Nephron (organoid): ENCODE data around the gene CRTC1.

Experiments
- H3K27ac Mint-ChIP-seq, 3 experiments: 2 replicates each; pipeline ENCODE4 v1.8.0; 2020; ENCODE audit warnings: mixed read lengths in 3 of 3, mild to moderate bottlenecking in 2 of 3, moderate library complexity in 1 of 3
- H3K27me3 Mint-ChIP-seq: 2 replicates; pipeline ENCODE4 v1.8.0; 2021; ENCODE audit warnings: low read depth, mild to moderate bottlenecking, moderate library complexity, mixed read lengths
- H3K36me3 Mint-ChIP-seq: 2 replicates; pipeline ENCODE4 v1.8.0; 2020; ENCODE audit warnings: low read depth, mixed read lengths
- H3K4me1 Mint-ChIP-seq: 2 replicates; pipeline ENCODE4 v1.8.0; 2020; ENCODE audit warnings: mixed read lengths
- H3K4me3 Mint-ChIP-seq, 3 experiments: 2 replicates each; pipeline ENCODE4 v1.8.0; 2020; ENCODE audit warnings: mild to moderate bottlenecking in 3 of 3, mixed read lengths in 3 of 3, moderate library complexity in 2 of 3
- H3K9me3 Mint-ChIP-seq: 2 replicates; pipeline ENCODE4 v1.8.0; 2020; ENCODE audit warnings: mixed read lengths
- TF ChIP-seq, protein P1 (sequence below), 3 experiments: fragments of 200-600 bp; sonication (generic); IDR thresholded peaks; one replicate each; pipeline ENCODE4 v1.5.0; 2021; ENCODE audit warnings: antibody characterized with exemption in 3 of 3; ENCODE audit not compliant: unreplicated experiment in 3 of 3

CRTC1 gene

DNA sequence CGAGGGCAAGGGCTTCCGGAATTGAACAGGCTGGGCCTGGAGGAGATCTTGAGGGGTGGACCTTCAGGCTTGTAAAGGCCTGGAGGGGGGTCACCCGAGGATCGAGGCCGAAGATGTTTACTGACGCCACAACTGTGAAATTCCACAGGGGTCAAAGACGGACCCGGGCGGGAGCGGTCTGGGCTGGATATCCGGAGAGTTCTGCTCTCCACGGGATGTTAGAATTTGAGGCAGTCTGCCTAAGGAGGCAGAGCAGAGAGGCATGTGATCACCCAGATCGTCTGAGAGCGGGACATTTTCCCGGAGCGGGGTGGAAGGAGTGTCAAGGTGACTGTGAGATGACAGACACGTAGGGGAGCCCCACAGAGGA, 33.5 kb upstream of the CRTC1 start:
- H3K27ac Mint-ChIP-seq: peak overlapping the region; percentile 81 to 90 (median 85)
- no peaks in the 10 kb centered on the region for H3K36me3 Mint-ChIP-seq
- H3K4me3 Mint-ChIP-seq: peak overlapping the region; percentile 44 to 77 (median 64)
- no peaks in the 10 kb centered on the region for H3K9me3 Mint-ChIP-seq
- TF ChIP-seq, protein P1, sequence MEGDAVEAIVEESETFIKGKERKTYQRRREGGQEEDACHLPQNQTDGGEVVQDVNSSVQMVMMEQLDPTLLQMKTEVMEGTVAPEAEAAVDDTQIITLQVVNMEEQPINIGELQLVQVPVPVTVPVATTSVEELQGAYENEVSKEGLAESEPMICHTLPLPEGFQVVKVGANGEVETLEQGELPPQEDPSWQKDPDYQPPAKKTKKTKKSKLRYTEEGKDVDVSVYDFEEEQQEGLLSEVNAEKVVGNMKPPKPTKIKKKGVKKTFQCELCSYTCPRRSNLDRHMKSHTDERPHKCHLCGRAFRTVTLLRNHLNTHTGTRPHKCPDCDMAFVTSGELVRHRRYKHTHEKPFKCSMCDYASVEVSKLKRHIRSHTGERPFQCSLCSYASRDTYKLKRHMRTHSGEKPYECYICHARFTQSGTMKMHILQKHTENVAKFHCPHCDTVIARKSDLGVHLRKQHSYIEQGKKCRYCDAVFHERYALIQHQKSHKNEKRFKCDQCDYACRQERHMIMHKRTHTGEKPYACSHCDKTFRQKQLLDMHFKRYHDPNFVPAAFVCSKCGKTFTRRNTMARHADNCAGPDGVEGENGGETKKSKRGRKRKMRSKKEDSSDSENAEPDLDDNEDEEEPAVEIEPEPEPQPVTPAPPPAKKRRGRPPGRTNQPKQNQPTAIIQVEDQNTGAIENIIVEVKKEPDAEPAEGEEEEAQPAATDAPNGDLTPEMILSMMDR (IDR thresholded peaks at IDR 0.05; ENCODE audit: unreplicated experiment in 3 of 3): no peak
- H3K4me1 Mint-ChIP-seq: peaks cover 51% of the 10 kb centered on the region
- H3K27me3 Mint-ChIP-seq: peaks cover 26% of the 10 kb centered on the region

GRCh38 chr19:18650468-18651041, 32.9 kb upstream of the CRTC1 start:
- peak overlapping the region; percentile 43 to 77 (median 44) for H3K4me3 Mint-ChIP-seq
- peak overlapping the region; percentile 81 to 90 (median 85) for H3K27ac Mint-ChIP-seq
- peaks cover 26% of the 10 kb centered on the region for H3K27me3 Mint-ChIP-seq
- TF ChIP-seq, protein P1 (IDR thresholded peaks at IDR 0.05; ENCODE audit: unreplicated experiment in 3 of 3): no peak
- H3K36me3 Mint-ChIP-seq: no peaks in the 10 kb centered on the region
- peaks cover 51% of the 10 kb centered on the region for H3K4me1 Mint-ChIP-seq
- no peaks in the 10 kb centered on the region for H3K9me3 Mint-ChIP-seq

DNA sequence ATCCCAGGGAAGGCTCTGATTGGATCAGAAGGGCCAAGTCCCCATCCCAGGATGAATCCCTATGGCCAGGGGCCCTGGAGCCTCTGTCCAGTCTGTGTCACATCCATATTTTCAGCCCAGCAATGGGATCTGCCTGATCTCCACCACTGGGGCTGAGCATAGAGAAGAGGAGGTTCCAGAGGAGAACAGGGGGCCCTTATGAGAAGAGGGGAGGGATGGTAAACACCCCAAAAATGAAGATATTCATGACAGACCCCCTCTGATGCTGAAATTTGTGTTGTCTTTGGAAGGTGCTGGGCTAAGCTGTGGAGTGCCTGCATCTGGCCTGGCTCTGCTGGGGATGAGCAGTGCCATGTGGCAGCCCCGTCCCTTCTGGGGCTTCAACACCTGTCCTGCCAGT, 32.2 kb upstream of the CRTC1 start:
- H3K36me3 Mint-ChIP-seq: no peaks in the 10 kb centered on the region
- peaks cover 26% of the 10 kb centered on the region for H3K27me3 Mint-ChIP-seq
- no peaks in the 10 kb centered on the region for H3K9me3 Mint-ChIP-seq
- H3K4me1 Mint-ChIP-seq: peaks cover 51% of the 10 kb centered on the region
- H3K4me3 Mint-ChIP-seq: peak overlapping the region in 1 of 3 experiments; percentile 77
- peak overlapping the region in 1 of 3 experiments; percentile 90 for H3K27ac Mint-ChIP-seq
- TF ChIP-seq, protein P1 (IDR thresholded peaks at IDR 0.05; ENCODE audit: unreplicated experiment in 3 of 3): no peak

GRCh38 chr19:18651733-18652132, 31.7 kb upstream of the CRTC1 start:
- no peaks in the 10 kb centered on the region for H3K9me3 Mint-ChIP-seq
- H3K27ac Mint-ChIP-seq: peak overlapping the region in 1 of 3 experiments; percentile 17
- H3K36me3 Mint-ChIP-seq: no peaks in the 10 kb centered on the region
- TF ChIP-seq, protein P1 (IDR thresholded peaks at IDR 0.05; ENCODE audit: unreplicated experiment in 3 of 3): no peak
- peaks cover 49% of the 10 kb centered on the region for H3K4me1 Mint-ChIP-seq
- no peak overlapping the region for H3K4me3 Mint-ChIP-seq
- peaks cover 26% of the 10 kb centered on the region for H3K27me3 Mint-ChIP-seq

DNA sequence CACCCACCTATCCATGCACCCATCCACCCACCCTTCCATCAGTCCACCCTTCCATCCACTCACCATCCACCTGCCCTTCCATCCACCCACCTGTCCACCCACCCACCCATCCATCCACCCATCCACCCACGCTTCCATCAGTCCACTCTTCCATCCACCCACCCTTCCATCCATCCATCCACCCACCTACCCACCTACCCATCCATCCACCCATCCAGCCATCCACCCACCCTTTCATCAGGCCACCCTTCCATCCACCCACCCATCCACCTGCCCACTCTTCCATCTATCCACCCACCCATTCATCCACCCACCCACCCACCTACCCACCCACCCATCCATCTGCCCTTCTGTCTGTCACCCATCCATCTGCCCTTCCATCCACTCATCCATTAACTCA, 29.6 kb upstream of the CRTC1 start:
- H3K4me1 Mint-ChIP-seq: peaks cover 53% of the 10 kb centered on the region
- no peak overlapping the region for H3K27ac Mint-ChIP-seq
- H3K36me3 Mint-ChIP-seq: no peaks in the 10 kb centered on the region
- peaks cover 19% of the 10 kb centered on the region for H3K27me3 Mint-ChIP-seq
- no peak overlapping the region for H3K4me3 Mint-ChIP-seq
- TF ChIP-seq, protein P1 (IDR thresholded peaks at IDR 0.05; ENCODE audit: unreplicated experiment in 3 of 3): no peak
- H3K9me3 Mint-ChIP-seq: no peaks in the 10 kb centered on the region

DNA sequence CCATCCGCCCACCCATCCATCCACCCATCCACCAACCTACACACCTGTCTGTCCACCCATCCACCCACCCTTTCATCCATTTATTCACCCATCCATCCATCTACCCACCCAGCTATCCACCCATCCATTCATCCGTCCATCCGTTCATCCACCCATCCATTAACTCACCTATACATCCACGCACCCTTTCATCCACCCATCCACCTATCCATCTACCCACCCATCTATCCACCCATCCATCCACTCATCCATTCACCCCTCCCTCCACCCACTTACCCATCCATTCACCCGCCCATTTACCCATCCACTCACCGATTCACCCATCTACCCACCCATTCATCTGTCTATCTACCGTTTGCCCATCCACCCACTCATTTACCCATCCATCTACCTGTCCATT, 29.0 kb upstream of the CRTC1 start:
- no peaks in the 10 kb centered on the region for H3K9me3 Mint-ChIP-seq
- no peak overlapping the region for H3K4me3 Mint-ChIP-seq
- peaks cover 53% of the 10 kb centered on the region for H3K4me1 Mint-ChIP-seq
- no peaks in the 10 kb centered on the region for H3K36me3 Mint-ChIP-seq
- no peak overlapping the region for H3K27ac Mint-ChIP-seq
- peaks cover 14% of the 10 kb centered on the region for H3K27me3 Mint-ChIP-seq
- TF ChIP-seq, protein P1 (IDR thresholded peaks at IDR 0.05; ENCODE audit: unreplicated experiment in 3 of 3): no peak
